ENCODE measurements around the gene OR5L1.

Gene OR5L1

DNA sequence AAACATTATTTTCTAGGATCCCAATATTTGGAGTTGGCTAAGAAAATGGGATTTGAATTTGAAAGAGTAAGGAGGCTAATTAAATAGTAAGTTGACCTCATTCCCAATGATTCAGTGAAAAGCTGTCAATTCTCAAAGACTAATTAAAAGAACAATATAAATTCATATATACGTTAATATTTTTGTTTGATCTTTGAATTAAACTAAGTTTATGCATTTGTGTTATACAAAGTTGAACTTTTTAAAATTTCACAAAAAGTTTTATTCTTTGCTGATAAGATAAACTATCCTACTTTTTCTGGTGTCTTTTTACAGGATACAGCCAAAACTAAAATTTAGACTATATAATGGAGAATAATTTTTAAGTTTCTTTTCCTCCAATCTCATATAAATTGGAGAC is at the start of gene OR5L1:
Gene OR5L1, plus strand, starts transcription at position 301 of the 400 bp plus-strand sequence. CDS start 100 bp downstream, outside the sequence.
- DNase-seq (ENCODE audit: low spot score): no peak

DNA sequence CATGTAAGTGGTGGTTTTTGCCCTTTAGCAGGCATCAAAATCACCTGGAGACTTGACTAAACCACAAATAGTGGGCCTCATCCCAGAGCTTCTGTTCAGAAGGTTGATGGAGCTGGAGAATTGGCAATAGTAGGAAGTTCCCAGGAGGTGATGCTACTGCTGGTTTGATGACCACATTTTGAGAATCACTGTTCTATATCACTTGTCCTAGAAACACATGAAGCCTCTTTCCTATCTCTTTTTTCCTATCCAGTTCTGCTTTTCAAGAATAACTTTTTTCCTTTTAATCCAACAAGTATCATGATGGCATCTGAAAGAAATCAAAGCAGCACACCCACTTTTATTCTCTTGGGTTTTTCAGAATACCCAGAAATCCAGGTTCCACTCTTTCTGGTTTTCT is 38.0 kb upstream of the OR5L1 start, which contains the start of gene OR5D13:
Gene OR5D13, plus strand, starts transcription at position 301 of the 400 bp plus-strand sequence. Its CDS starts 0 bp downstream, at position 301.
- no peak for DNase-seq (ENCODE audit: low spot score)

DNA sequence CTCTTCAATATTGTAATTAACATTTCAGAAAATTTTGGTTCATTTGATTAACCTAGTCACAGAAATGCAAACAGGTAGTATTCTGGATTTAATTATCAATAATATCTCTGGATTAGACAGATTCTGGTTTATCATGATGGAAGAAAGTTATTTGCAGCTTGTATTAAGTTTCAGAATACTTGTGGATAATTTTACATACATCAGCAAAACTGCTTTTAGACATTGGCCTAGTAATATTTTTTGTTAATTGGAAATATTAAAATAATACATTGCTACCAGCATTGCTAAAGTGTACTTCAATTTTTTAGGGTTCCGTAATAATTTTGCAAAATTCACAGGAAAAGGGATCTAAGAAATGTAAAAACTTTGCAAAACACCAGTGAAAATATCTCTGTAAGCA is 19.6 kb upstream of the OR5L1 start:
- no peak for DNase-seq (ENCODE audit: low spot score)

DNA sequence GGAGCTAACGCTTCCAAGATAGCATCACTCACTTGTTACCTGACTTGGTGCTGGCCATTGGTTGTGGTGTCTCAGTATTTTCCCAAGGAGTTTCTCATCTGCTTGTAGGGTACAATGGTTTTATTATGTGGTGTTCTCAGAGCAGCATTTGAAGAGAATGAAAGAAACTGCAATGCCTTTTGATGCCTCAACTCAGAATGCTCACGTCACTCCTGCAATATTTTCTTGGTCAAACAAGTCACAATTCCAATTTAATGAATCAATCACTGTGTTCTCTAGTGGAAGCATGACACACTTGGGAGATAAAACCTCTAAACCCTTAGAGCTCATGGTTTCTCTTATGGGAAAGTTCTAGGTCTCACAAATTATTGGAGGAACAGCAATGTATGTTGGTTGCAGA is 17.8 kb upstream of the OR5L1 start:
- no peak for DNase-seq (ENCODE audit: low spot score)

DNA sequence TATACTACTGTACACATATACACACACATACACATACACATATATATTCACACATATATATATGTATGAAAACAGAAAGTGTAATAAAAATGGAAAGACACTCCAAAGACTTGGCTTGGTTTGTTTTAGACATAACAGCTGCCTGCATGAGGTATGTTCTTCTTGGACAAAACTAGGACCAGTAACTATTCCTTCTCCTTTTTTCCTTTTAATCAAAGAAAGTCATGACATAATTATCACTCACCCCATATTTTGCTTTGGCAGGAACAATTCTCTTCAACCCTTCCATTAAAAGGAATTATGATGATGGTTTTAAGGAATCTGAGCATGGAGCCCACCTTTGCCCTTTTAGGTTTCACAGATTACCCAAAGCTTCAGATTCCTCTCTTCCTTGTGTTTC is 15.9 kb upstream of the OR5L1 start, which contains the start of gene OR5D14:
Gene OR5D14, plus strand, starts transcription at position 301 of the 400 bp plus-strand sequence. Its CDS starts 0 bp downstream, at position 301.
- no peak for DNase-seq (ENCODE audit: low spot score)

DNA sequence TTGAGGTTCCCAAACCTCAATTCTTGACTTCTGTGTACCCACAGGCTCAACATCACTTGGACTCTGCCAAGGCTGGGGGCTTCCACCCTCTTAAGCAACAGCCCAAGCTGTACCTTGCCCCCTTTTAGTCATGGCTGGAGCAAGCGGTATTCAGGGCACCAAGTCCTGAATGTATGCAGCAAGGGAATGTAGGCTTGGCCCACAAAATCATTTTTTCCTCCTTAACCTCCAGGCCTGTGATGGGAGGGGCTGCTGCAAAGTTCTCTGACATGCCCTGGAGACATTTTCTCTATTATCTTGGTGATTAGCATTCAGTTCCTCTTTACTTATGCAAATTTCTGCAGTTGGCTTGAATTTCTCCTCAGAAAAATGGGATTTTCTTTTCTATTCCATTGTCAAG is 4.9 kb upstream of the OR5L1 start:
- no peak for DNase-seq (ENCODE audit: low spot score)

DNA sequence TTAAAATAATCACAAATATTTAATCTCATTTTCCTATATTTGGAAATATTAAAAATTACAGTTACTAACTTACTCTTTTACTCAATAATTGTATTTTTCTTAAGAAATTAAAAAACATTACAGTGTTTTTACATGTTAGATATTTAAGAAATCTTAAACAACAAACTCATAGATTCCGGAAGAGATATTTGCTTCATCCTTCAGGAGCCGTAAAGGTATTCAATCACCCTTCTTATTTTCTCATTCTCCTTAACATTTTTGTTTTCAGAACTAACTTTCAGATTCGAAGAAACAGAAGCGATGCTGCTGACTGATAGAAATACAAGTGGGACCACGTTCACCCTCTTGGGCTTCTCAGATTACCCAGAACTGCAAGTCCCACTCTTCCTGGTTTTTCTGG is 8.2 kb downstream of the OR5L1 start, which contains the start of gene OR5D18:
Gene OR5D18, plus strand, starts transcription at position 301 of the 400 bp plus-strand sequence. Its CDS starts 0 bp downstream, at position 301.
- no peak for DNase-seq (ENCODE audit: low spot score)

DNA sequence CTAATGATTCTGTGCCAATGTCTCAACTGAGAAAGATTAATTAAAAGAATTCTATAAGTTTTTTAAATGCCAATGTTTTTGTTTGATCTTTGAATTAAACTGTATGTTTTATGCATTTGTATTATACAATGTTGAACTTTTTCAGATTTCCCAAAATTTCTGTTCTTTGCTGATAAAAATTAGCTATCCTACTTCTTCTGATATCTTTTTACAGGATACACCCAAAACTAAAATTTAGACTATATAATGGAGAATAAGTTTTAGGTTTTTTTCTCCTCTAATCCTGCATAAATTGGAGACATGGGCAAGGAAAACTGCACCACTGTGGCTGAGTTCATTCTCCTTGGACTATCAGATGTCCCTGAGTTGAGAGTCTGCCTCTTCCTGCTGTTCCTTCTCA is 15.8 kb downstream of the OR5L1 start, which contains the start of gene OR5L2:
Gene OR5L2, plus strand, starts transcription at position 301 of the 400 bp plus-strand sequence. Its CDS starts 0 bp downstream, at position 301.
- DNase-seq (ENCODE audit: low spot score): no peak

DNA sequence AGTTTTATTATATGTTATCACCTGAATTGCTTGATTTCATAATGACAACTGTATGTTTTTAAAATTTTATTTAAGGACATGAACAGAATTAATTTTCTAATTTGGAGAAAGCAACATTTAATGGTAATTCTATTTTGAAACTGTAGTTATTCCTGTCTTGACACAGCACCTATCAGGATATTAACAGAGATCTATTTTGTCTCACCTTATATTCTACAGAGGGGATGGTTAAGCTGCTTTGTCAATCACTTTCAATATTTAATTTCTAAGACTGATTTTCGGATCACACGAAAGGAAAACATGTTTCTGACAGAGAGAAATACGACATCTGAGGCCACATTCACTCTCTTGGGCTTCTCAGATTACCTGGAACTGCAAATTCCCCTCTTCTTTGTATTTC is 27.3 kb downstream of the OR5L1 start, which contains the start of gene OR5D16:
Gene OR5D16, plus strand, starts transcription at position 301 of the 400 bp plus-strand sequence. Its CDS starts 0 bp downstream, at position 301.
- DNase-seq (ENCODE audit: low spot score): no peak

DNA sequence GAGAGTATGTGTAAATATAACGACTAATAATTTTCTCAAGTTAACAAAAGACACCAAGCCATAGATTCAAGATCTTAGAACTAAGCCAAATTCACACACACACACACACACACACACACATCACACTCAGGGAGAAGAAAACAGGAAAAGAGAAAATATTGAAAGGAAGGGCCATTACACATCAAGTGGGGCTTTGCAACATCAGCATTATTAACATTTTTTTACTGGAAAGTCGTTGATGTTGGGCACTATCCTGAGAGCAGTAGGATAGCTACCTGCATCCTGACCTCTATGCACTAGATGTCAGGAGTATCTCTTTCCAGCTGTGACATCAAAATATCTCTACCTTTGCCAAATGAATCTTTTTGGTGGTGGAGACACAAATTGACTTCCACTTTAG is 36.3 kb downstream of the OR5L1 start:
- DNase-seq (ENCODE audit: low spot score): no peak

DNA sequence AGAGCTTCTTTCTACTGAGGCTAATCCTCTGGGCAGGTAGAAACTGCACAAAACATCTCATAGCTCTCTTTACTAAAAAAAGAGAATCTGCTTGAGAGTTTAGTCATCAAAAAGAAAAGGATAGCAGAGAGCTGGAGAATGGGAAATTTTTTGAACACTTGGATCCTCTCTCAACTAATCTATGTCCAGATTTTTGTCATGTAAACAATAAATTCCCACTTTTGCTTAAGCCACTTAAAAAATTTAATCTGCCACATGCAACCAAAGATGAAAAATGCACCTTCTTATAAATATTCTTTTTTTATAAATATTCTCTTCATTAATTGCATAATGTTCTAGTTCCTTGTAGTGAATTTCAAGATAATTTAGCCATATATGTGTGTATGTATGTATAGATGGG is 37.9 kb downstream of the OR5L1 start:
- DNase-seq (ENCODE audit: low spot score): no peak

DNA sequence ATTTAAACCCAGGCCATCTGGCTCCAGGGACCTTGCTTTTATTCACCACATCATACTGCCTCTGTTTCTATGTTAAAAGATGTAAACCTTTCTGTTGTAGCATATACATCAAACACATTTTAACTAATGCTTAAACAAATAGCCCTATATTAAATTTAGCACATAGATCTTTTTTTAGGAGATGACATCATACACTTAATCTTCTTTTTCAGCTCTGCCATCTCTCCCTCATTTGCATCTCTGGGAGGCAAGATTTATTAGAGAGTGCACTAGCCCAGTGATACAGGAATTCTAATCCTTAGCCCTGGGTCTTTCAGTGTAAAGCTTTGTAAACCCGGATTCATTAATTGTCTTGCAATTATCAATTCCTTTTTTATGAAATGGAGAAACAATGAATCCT is 41.0 kb downstream of the OR5L1 start:
- no peak for DNase-seq (ENCODE audit: low spot score)

DNA sequence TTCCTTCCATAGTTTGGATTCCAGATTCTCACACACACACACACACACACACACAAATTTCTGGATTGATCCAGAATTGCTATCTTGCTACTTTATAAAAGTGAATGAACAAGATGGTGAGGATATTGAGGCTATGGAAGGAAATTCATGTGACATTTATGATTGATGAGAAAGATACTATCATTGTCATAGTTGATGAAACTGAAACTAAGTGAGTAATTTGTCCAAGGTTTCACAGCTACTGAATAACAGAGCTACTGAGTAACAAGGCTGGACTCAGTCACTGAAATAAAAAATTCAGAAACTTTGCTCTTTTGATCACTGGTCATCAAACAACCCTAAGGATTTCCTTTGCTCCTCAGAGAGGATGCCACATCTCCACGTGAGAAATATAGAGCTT is 43.5 kb downstream of the OR5L1 start:
- no peak for DNase-seq (ENCODE audit: low spot score)
